CD4-positive, alpha-beta T cell treated with Interleukin-12 subunit alpha and Interleukin-12 subunit beta, for 1 hour (primary cell): Measurements from ENCODE around the gene HTR6.

ENCODE experiments used
- DNase-seq: peaks from one replicate; pipeline ENCODE4 v3.0.0-alpha.2; 2020

Gene HTR6

DNA sequence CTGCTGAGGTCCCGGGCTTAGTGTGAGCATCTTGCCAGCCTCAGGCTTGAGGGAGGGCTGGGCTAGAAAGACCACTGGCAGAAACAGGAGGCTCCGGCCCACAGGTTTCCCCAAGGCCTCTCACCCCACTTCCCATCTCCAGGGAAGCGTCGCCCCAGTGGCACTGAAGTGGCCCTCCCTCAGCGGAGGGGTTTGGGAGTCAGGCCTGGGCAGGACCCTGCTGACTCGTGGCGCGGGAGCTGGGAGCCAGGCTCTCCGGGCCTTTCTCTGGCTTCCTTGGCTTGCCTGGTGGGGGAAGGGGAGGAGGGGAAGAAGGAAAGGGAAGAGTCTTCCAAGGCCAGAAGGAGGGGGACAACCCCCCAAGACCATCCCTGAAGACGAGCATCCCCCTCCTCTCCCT lies 7.2 kb upstream of the HTR6 start:
- DNase-seq, result no peak

DNA sequence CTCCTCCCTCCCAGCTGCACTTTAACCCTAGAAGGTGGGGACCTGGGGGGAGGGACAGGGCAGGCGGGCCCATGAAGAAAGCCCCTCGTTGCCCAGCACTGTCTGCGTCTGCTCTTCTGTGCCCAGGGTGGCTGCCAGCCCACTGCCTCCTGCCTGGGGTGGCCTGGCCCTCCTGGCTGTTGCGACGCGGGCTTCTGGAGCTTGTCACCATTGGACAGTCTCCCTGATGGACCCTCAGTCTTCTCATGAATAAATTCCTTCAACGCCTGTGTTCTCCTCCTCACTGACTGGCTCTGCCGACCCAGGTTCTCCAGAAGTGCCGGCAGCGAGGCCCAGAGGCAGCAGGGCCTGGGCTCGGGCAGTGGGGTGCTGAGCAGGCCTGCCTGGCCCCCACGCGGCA lies 6.5 kb upstream of the HTR6 start:
- no peak for DNase-seq

DNA sequence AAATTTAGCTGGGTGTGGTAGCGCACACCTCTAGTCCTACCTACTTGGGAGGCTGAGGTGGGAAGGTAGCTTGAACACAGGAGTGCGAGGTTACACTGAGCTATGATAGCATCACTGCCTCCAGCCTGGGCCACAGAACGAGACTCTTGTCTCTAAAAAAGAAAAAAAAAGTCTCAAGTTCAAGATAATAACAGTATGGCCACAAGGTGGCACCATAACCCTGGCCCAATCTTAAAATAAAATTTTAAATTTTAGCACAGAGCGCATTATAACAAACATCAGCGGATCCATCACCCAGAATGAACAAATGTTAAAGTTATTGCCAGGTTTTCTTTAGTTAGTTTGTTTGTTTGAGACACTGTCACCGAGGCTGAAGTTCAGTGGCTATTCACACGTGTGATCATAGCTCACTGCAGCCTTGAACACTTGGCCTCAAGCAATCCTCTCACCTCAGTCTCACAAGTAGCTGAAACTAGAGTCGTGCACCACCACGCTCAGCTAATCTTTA lies 2.9 kb upstream of the HTR6 start:
- DNase-seq, result peak; percentile 69

DNA sequence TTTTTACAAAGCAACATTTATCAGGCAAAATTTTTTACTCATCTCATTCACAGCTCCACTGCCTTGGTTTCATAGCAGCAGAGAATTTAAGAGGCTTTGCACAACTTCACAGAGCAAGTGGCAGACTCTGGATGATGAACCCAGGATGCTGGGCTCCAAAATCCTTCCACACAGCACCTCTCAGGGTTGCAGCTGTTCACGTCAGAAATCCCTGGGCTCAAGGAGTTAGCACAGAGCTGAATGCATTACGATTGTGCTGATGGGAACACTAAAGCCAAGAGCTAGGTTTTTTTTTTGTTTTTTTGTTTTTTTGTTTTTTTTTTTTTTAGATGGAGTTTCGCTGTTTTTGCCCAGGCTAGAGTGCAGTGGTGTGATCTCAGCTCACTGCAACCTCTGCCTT lies 2.4 kb upstream of the HTR6 start:
- no peak for DNase-seq

DNA sequence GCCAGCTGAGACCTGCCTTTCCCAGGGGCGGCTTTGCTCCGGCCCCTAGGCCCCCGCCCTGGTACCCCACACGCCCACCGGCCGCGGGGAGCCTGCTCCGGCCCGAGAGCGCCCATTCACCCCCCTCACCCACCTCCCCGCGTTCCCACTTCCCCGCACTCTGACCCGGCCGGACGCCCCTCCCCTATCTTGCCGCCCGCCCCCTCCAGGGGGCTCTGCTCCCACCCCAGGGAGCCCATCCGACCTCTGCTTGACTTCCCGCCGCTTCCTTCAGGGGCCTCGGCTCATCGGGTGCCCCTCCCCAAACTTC lies 466 bp downstream of the HTR6 start:
- DNase-seq, result no peak

DNA sequence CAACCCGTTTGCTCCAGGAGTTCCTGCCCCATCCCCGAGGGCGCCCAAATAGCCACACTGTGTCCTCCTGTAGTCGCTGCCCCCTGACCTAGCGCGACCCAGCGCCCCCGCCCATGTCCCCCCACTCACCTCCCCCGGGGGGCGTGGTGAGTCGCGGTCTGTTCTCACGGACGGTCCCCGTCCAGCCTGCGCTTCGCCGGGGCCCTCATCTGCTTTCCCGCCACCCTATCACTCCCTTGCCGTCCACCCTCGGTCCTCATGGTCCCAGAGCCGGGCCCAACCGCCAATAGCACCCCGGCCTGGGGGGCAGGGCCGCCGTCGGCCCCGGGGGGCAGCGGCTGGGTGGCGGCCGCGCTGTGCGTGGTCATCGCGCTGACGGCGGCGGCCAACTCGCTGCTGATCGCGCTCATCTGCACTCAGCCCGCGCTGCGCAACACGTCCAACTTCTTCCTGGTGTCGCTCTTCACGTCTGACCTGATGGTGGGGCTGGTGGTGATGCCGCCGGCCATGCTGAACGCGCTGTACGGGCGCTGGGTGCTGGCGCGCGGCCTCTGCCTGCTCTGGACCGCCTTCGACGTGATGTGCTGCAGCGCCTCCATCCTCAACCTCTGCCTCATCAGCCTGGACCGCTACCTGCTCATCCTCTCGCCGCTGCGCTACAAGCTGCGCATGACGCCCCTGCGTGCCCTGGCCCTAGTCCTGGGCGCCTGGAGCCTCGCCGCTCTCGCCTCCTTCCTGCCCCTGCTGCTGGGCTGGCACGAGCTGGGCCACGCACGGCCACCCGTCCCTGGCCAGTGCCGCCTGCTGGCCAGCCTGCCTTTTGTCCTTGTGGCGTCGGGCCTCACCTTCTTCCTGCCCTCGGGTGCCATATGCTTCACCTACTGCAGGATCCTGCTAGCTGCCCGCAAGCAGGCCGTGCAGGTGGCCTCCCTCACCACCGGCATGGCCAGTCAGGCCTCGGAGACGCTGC lies 1.1 kb downstream of the HTR6 start:
- no peak for DNase-seq

DNA sequence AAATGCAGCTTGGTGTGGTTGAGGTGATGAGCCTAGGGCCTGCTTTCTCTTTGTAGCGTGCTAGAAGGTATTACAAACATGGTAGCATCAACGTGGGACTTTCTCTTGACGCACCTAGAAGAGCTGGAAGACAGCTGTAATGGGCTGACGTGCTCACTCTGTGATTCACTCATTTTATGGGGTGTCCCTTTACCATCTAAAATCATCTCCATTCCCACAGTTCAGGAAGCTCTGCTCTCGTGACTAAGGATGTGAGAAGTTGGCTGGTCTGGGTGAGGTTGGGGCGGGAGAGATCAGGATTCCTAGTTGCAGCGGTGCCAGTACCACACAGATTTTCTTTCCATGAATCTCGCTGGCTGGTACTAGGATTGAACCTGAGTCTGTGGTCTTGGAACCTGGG lies 4.2 kb downstream of the HTR6 start:
- DNase-seq, result no peak

DNA sequence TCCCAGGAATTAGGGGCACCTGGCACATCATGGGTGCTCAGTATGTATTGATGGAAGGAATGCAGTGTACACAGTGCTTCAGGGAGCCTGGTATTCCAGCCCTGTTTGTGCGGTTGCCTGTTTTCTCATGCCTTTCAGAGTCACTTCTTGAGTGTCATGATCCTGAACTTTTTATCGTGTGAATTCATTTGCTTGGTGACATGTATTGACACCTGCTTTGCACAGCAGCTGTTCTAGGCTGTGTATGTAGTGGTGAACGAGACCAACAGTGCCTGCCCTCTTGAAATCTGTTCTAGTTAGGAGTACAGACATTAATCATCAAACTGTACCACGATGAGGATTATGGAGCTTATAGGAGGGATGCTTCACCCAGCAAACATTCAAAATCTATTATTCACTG lies 6.1 kb downstream of the HTR6 start:
- DNase-seq, result no peak

DNA sequence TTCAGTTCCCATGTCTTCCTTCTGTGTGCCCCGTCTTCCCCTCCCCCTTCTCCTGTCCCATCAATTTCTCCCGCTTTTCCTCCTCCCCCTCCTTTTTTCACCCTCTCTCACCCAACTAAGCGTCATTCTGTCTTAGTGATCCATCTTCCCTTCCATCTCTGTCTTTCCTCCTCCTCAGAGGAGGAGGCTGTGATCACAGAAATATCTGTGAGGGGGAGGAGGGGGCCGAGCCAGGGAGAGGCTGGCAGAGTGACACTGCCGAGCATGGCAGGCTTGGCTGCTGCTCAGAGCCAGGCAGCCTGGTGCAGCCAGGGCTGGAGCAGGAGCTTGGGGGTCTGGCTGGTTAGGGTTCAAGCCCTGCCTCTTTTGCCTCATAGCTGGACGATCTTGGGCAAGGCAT lies 7.6 kb downstream of the HTR6 start:
- no peak for DNase-seq

DNA sequence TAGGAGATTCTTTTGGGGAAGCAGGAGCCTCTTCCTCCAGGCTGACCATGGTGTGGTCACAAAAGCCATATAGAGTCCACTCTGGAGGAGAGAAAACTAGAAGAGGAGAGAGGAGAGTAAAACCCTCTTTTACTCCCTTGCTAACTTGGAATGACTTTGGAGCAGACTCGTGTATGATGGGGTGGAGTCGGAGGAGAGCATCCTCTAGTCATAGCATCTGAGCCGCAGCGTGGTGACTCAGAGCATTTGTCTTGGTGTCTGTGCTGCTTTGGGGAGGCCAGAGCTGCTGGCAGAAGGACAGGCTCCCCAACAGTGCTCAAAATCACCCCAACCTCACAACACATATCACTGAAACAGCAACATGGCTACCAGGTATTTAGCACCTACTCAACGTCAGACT lies 11.1 kb downstream of the HTR6 start:
- no peak for DNase-seq

DNA sequence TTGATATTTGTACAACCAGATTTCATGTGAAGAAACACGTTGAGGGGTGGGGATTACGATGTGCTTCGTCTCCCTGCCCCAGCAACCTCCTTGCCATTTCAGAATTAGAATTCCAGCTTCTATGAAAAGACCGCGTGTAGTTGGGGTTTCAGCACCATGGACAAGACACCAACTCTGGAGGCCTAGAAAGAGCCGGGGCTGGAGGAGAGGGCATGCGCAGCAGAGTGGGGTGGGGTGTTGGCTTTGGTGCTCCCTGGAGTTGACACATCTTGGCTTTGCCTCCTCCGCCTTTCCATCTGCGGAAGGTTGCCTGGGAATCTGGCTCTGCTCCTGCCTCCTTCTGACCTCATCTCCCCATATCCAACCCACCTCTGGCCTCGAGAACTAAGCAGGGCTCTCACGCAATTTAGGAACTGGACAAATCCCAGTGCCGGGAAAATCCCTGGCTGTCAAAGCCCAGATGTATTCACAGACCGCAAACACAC lies 11.8 kb downstream of the HTR6 start:
- no peak for DNase-seq

DNA sequence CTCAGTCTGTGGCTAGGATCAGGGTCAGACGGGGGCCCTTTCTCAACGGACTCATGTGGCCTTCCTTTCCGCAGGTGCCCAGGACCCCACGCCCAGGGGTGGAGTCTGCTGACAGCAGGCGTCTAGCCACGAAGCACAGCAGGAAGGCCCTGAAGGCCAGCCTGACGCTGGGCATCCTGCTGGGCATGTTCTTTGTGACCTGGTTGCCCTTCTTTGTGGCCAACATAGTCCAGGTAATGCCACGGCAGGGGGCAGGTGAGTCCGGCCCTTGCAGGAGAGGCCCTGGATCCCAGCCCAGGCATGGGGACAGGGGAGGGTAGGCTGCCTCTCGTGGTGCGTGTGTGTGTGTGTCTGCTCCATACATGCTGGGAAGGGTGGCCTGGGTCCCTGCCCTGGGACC lies 13.8 kb downstream of the HTR6 start:
- no peak for DNase-seq

DNA sequence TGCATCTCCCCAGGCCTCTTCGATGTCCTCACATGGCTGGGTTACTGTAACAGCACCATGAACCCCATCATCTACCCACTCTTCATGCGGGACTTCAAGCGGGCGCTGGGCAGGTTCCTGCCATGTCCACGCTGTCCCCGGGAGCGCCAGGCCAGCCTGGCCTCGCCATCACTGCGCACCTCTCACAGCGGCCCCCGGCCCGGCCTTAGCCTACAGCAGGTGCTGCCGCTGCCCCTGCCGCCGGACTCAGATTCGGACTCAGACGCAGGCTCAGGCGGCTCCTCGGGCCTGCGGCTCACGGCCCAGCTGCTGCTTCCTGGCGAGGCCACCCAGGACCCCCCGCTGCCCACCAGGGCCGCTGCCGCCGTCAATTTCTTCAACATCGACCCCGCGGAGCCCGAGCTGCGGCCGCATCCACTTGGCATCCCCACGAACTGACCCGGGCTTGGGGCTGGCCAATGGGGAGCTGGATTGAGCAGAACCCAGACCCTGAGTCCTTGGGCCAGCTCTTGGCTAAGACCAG lies 14.3 kb downstream of the HTR6 start:
- no peak for DNase-seq

DNA sequence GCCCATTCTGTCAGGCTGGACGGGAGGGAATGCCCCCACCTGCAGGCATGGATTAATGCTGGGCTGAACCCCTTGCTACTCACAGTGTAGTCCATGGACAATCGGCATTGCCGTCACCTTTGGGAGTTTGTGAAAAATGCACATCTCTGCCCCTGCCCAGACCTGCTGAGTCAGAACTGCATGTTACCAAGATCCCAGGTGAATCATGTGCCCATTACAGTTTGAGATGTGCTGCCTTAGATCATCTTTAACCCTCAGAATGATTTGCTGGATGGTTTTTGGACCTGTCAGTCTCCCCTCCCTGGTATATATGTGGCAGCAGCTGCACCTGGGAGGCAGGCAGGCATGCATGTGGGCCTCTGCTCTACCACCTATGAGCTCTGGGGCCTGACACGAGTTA lies 15.0 kb downstream of the HTR6 start:
- DNase-seq, result no peak

DNA sequence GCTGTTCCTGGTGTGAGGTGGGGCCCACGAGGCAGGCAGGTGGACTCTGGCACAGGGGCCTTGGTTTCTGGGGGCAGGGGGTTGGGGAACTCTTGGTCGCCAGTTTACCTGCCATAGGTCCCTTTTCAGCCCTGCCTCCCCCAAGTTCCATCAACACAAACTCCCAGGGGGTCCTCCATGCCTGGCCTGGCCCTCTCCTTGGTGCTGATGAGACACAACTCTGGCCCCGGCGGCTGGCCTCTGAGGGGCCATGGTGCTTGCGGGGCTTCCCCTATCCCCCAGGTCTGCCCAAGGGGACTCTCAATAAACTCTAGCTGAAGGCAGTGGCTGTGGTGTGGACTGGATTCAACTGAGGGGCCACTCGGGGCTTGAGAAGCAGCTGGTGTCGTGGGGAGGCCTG lies 16.0 kb downstream of the HTR6 start:
- no peak for DNase-seq

DNA sequence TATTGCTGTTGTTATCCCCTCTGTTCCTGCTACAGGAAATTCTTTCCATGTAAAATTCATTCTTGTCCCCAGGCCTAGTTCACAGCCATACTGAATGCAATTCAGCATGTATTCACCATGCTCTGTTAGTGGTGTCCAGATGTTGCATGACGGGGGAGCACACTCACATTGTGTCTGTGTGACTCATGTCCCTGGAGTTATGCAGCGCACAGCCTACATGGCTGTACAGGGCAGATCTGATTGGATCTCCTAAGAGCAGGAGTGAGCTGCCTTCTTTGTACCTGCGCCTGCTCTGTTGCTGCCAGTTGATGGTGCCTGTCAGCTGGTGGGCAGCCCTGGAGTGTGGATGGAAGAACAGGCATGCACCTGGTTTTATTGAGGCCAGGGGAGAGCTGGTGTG lies 17.6 kb downstream of the HTR6 start:
- DNase-seq, result no peak

DNA sequence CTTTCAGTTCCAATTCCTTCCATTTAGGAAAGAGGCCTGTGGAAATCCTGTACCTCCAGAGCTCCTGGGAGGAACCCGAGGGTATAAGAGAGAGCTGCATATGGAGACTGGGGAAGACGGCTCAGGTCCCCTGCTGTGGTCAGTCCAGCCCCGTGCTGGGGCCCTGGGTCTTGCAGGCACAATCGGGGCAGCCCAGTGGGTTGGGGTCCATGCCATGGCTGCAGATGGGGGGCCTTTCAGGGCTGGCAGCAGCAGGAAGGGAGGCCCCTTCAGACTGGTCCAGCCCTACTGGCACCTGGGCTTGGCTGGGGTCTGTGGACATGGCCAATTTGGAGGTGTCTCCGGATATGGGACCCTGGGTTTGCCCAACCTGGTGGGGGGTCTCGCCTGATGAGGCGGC lies 18.2 kb downstream of the HTR6 start:
- no peak for DNase-seq

DNA sequence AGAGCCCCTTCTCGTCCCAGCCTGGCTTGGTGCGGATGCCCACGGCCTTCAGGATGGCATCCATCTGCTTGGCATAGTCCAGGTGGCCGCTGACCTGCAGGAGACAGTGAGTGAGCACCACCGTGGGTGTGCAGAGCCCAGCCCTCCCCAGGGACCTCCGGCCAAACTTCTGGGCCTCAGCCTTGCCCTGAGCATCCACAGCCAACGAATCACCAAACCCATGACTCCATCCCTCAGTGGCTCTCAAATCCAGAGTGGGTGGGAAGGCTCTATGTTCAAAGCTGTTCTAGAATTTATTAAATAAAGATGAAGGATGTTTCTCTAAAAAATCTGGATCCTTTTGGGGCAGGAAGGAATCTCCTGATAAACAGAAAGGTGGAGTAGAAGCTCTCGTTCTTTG lies 18.7 kb downstream of the HTR6 start:
- no peak for DNase-seq

DNA sequence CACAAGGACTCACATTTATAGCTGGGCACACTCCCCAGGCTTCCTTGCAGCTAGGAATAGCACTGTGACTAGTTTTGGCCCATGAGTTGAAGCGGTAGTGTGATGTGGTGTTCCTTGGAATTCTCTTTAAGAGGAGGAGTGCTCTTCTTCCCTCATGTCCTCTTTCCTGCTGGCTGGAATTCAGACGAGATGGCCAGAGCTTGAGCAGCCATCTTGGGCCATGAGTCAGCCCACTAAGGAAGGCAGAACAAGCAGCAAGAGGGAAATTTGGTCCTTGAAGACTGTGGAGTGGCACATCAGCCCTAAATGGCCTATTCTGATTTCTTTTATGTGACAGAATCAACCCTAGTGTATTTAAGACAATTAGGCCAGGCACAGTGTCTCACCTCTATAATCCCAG lies 20.0 kb downstream of the HTR6 start:
- DNase-seq, result no peak

DNA sequence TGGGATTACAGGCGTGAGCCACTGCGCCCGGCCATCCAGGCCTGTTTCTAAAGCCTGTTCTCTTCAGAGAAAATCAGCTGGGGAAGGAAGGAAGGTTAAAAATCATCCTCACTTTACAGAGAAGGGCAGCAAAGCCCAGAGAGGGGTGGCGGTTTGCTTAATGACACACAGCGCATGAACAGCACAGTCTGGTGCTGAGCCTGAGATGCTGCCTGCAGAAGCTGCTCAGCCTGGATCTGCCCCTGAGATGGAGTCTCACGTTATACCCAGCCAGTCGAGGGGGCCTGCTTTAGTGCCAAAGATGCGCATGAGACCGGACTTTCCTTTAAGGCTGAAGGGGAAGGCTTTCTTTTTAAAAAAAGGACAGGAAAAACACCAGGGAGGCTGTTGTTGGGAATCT lies 21.3 kb downstream of the HTR6 start:
- no peak for DNase-seq

DNA sequence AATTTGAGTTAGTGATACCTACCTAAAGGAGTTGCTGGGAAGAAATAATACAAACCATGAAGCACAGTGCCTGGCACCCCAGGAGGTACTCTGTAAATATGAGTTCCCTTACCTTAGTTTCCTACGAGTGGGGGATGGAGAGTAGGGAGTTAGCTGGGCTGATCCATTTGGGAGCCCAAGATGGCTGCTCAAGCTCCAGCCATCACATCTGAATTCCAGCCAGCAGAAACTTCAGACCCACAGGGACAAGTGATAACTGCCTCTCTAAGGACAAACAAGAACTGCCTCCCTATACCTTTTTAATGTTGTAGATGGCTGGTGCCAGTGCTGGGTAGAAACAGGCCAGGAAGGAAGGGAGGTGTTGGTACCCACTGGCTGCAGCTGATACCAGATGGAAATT lies 22.7 kb downstream of the HTR6 start:
- no peak for DNase-seq

DNA sequence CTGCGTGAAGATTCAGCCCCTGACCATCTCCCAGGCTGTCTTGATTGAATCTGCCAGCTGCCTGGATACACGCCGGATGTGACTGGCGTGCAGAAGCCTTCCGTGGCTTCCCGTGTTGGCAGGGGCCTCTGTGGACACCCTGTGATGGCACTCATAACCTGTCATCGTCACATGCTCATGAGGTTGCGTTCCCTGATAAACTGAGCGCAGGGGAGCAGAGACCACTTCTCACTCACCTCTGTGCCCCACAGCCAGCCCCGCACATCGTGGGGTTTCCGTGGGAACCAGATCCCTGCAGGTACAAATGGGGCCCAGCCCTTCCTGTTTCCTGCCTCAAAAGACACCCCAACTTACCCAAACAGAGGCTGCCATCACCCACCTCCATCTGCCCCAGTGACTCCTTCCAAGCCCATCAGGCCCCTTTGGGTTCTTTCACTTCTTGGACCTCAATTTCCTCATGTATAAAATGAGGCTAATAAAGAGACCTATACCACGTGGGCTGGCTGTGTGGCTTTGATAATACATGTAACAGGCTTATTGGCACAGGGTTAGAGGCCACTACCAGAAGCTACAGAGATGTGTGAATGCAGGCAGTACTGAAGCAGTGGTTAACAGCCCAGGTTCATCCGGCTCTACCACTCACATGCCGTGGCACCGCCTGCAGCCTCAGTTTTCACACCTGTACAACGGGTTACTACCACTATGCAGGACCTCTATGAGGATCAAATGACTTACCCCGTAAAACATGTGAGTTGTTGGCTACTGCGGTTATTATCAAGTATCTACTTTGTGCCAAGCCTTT lies 23.6 kb downstream of the HTR6 start:
- peak; percentile 64 for DNase-seq

DNA sequence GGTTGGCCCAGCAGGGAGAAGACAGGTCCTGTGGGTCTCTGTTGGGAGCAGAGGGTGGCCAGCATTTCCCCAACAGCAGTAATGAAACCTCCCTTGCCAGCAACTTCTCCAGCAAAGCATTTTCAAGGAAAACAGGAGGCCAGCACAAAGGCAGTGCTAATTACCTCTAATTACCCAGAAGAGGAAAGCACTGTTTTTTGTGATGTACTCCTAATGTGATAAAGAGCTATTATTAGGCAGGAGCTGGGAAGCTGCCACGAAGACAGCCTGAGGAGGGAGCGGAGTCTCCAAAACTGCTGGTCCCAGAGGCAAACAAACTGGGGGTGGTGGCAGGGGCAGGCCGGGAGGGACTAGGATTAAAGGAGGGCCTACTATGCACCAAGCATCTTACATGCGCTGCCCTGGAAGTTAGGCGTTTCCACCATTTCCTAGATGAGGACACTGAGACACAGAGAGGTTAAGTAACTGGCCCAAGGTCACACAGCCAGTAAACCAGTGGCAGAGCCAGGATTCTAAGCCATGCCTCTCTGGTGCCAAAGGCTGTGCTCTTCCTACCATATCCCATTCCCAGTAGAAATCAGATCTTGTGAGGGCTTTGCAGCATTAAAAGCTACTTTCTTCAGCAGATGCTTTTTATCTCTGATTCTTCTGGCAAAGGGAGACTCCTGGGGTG lies 24.5 kb downstream of the HTR6 start:
- DNase-seq, result no peak
